K562 (cell line): Measurements from ENCODE around the gene HK1. TPM values are rescaled to one million over a fixed set of nuclear protein-coding genes. Genes with fewer than 3 reads are reported as not detected.

Experiments
- CUX1 ChIP-seq: fragments of 200-800 bp; sonication (Bioruptor generic); IDR thresholded peaks from 2 replicates; pipeline ENCODE4 v1.6.1; 2016; ENCODE audit warnings: missing genetic modification characterization, missing compliant biosample characterization
- DEAF1 ChIP-seq: fragments of 450-650 bp; formaldehyde crosslinking; IDR thresholded peaks from 2 replicates; pipeline ENCODE4 v1.4.0; 2020; ENCODE audit warnings: mild to moderate bottlenecking, moderate library complexity
- ESRRA ChIP-seq: fragments of 450-650 bp; IDR thresholded peaks from 2 replicates; pipeline ENCODE4 v1.6.1; 2014; ENCODE audit warnings: low read depth, mild to moderate bottlenecking, moderate library complexity, borderline replicate concordance
- ETV6 ChIP-seq, 3 experiments: fragments of 150-350 bp in 1 of 3; sonication (generic) in 1 of 3; formaldehyde crosslinking in 1 of 3; IDR thresholded peaks; 2 replicates each; pipeline versions ENCODE4 v1.6.1 to v1.8.0; 2014 to 2022; ENCODE audit warnings: borderline replicate concordance in 2 of 3, low read depth in 2 of 3, antibody characterized with exemption in 1 of 3, low read length in 1 of 3, mild to moderate bottlenecking in 1 of 3, missing genetic modification reagents in 1 of 3
- ID3 ChIP-seq, 2 experiments: fragments of 250-450 bp in 1 of 2; fragments of 450-650 bp in 1 of 2; sonication (Bioruptor Pico) in 1 of 2; IDR thresholded peaks; 2 replicates each; pipeline versions ENCODE4 v1.6.1 to v1.8.0; 2016 to 2021; ENCODE audit warnings: mild to moderate bottlenecking in 2 of 2, moderate library complexity in 2 of 2, missing compliant biosample characterization in 1 of 2, missing genetic modification characterization in 1 of 2
- NFYB ChIP-seq: IDR thresholded peaks from 2 replicates; pipeline ENCODE4 v1.6.1; 2011; ENCODE audit warnings: mild to moderate bottlenecking, moderate library complexity; ENCODE audit not compliant: insufficient read length; ENCODE audit errors: extremely low read depth
- RFX5 ChIP-seq: IDR thresholded peaks from 2 replicates; pipeline ENCODE4 v1.6.1; 2011; ENCODE audit warnings: low read depth, mild to moderate bottlenecking, improper control_type of control experiment, low read length
- SMARCB1 ChIP-seq: IDR thresholded peaks from 2 replicates; pipeline ENCODE4 v1.6.1; 2011; ENCODE audit warnings: improper control_type of control experiment, low read depth; ENCODE audit not compliant: insufficient read length
- TSC22D4 ChIP-seq: fragments of 450-650 bp; IDR thresholded peaks from 2 replicates; pipeline ENCODE4 v1.6.1; 2016; ENCODE audit warnings: missing genetic modification characterization, missing biosample characterization, control low read depth
- ZNF318 ChIP-seq, 2 experiments: fragments of 450-650 bp; IDR thresholded peaks; 2 replicates each; pipeline ENCODE4 v1.6.1; 2016; ENCODE audit warnings: mild to moderate bottlenecking in 2 of 2, borderline replicate concordance in 1 of 2, low read depth in 1 of 2, moderate library complexity in 1 of 2
- polyA plus RNA-seq, 8 experiments: library from polyadenylated mRNA; depleted of rRNA in 4 of 8; stranded (reverse) in 5 of 8; unstranded in 3 of 8; fragments of >200 nt; fragmentation: Nextera tagmentation in 2 of 8; fragmentation: Illumina TruSeq in 1 of 8; extraction: Ambion mirVana in 2 of 8; extraction: Trizol in 1 of 8; gene quantifications; 2 replicates each; pipeline versions ENCODE4 v1.2.1 to v1.2.3, GENCODE V29; 2011 to 2014; ENCODE audit warnings: inconsistent platforms in 1 of 8, missing spikeins in 1 of 8
- total RNA-seq, 7 experiments: library from RNA; depleted of rRNA in 6 of 7; stranded (reverse); fragments of >200 nt in 6 of 7; fragmentation: Illumina TruSeq in 2 of 7; extraction: Trizol in 2 of 7; gene quantifications; 2 replicates each; pipeline versions ENCODE4 v1.2.1 to v1.2.3, GENCODE V29; 2011 to 2021; ENCODE audit warnings: low replicate concordance in 1 of 7

The HK1 gene
- total and polyA plus RNA-seq, 9 of the 15 experiments (the other 6 are each of a cell fraction or from before 2014, with no cell fraction given) = 29.2 to 444 (median 193) TPM

GRCh38 chr10:69311309-69311708, 33.0 kb downstream of the HK1 start (continued):
- TF ChIP-seq ZNF318 (IDR thresholded peaks at IDR 0.05; ENCODE audit: borderline replicate concordance in 1 of 2, low read depth in 1 of 2) (peak in 1 of 2 experiments; percentile 44; a peak in 1 of 4 replicates), ESRRA (peak; percentile 62; the same call in 1 of the 2 replicates), ID3 (CRISPR knock-in tag; IDR thresholded peaks at IDR 0.05) (no peak), ID3 (tag; IDR thresholded peaks at IDR 0.05) (no peak), DEAF1 (CRISPR knock-in tag) (no peak), RFX5 (no peak), TSC22D4 (tag) (no peak), SMARCB1 (no peak), CUX1 (CRISPR knock-in tag) (no peak), ETV6 (IDR thresholded peaks at IDR 0.05; ENCODE audit: borderline replicate concordance in 1 of 2, low read depth in 2 of 2, low read length in 1 of 2) (no peak), ETV6 (CRISPR knock-in tag; IDR thresholded peaks at IDR 0.05; ENCODE audit: borderline replicate concordance) (no peak), NFYB (no peak)
